Measurements from ENCODE around the gene SIM2. TPM values are rescaled to one million over a fixed set of nuclear protein-coding genes. Genes with fewer than 3 reads are reported as not detected.

The SIM2 gene
- total and polyA plus RNA-seq, 2 experiments from 2014 or later, result 0.14 TPM; not detected in 1

DNA sequence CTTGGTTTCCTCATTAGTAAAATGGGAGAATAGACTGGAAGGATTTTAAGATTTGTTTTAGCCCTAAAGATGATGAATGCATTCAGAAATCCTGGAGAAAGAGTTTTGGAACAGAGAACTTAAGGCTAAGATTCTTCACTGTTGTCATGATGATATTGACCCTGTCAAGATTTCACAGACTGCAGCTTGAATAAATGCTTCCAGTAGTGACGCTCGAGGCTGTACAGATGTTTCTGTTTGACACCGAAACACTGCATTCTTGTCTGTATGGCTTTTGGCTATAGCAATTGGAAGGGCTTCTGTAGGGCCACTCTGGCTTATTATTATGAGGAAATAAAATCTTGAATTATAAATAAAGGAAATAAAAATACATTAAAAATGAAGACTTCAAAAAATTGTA is 25.7 kb downstream of the SIM2 start:
- Histone ChIP-seq H3K9me2 (ENCODE audit: insufficient read depth) (no peaks in the 10 kb centered on the region), H3K9me3 (ENCODE audit: low read depth) (no peaks in the 10 kb centered on the region), H3K27me3 (replicated peaks; ENCODE audit: insufficient read depth) (peaks cover 53% of the 10 kb centered on the region), H3K4me3 (no peak overlapping the region), H3K27ac (no peak overlapping the region), H3K36me3 (ENCODE audit: low read depth) (no peaks in the 10 kb centered on the region), H3F3A (ENCODE audit: insufficient read depth) (no peaks in the 10 kb centered on the region), H3K9ac (no peak overlapping the region), H4K20me1 (ENCODE audit: insufficient read depth) (no peaks in the 10 kb centered on the region), H2AFZ (no peak overlapping the region), H3K4me1 (ENCODE audit: insufficient read depth) (no peaks in the 10 kb centered on the region), H3K4me2 (ENCODE audit: unreplicated experiment) (no peak overlapping the region), H3K79me2 (ENCODE audit: insufficient read depth) (no peaks in the 10 kb centered on the region)
- TF ChIP-seq EZH2phosphoT487 (IDR thresholded peaks at IDR 0.05; ENCODE audit: insufficient read depth, low read depth), result no peak
- TF ChIP-seq EZH2 (IDR thresholded peaks at IDR 0.05; ENCODE audit: insufficient read depth, poor library complexity, severe bottlenecking), result no peak
- 12 to 17% methylated on average over 3 of the region's 3 CpGs for WGBS, 2 experiments (ENCODE audit: low coverage in 1 of 2, low lambda C conversion rate in 2 of 2, missing lambda C conversion rate in 2 of 2)
- in situ Hi-C loops (cut with MboI), result loop anchor here (25.0 kb wide), 1 partner anchor 87 kb away; no protein-coding TSS in a partner anchor
- no peak for DNase-seq

DNA sequence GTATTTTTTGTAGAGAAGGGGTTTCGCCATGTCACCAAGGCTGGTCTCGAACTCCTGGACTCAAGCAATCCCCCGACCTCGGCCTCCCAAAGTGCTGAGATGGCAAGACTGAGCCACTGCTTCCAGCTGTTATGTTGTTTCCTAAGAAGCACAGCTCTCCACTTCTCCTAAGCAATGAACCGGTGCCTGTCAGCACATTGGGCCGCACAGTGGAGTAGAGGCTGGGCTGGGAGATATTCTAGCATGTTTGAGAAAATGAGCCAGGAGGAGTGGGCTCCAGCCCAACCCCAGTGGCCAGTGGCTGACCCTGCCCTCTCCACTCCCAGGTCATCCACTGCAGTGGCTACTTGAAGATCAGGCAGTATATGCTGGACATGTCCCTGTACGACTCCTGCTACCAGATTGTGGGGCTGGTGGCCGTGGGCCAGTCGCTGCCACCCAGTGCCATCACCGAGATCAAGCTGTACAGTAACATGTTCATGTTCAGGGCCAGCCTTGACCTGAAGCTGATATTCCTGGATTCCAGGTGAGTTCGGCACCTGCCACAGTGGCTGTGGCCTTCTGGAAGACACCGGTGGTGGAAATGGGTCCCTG is 27.0 kb downstream of the SIM2 start:
- Histone ChIP-seq H4K20me1 (ENCODE audit: insufficient read depth) (no peaks in the 10 kb centered on the region), H3K79me2 (ENCODE audit: insufficient read depth) (no peaks in the 10 kb centered on the region), H2AFZ (no peak overlapping the region), H3K9me3 (ENCODE audit: low read depth) (no peaks in the 10 kb centered on the region), H3K4me2 (ENCODE audit: unreplicated experiment) (no peak overlapping the region), H3K4me3 (no peak overlapping the region), H3K27ac (no peak overlapping the region), H3K9ac (no peak overlapping the region), H3K27me3 (replicated peaks; ENCODE audit: insufficient read depth) (peaks cover 52% of the 10 kb centered on the region), H3F3A (ENCODE audit: insufficient read depth) (no peaks in the 10 kb centered on the region), H3K36me3 (ENCODE audit: low read depth) (no peaks in the 10 kb centered on the region), H3K9me2 (ENCODE audit: insufficient read depth) (no peaks in the 10 kb centered on the region), H3K4me1 (ENCODE audit: insufficient read depth) (no peaks in the 10 kb centered on the region)
- WGBS, 2 experiments (ENCODE audit: low coverage in 1 of 2, low lambda C conversion rate in 2 of 2, missing lambda C conversion rate in 2 of 2), result 70 to 76% methylated on average over 12 of the region's 12 CpGs
- in situ Hi-C loops (cut with MboI), result loop anchor here (25.0 kb wide), 1 partner anchor 89 kb away; no protein-coding TSS in a partner anchor
- TF ChIP-seq EZH2phosphoT487 (IDR thresholded peaks at IDR 0.05; ENCODE audit: insufficient read depth, low read depth) (no peak), EZH2 (IDR thresholded peaks at IDR 0.05; ENCODE audit: insufficient read depth, poor library complexity, severe bottlenecking) (no peak)
- DNase-seq, result no peak

DNA sequence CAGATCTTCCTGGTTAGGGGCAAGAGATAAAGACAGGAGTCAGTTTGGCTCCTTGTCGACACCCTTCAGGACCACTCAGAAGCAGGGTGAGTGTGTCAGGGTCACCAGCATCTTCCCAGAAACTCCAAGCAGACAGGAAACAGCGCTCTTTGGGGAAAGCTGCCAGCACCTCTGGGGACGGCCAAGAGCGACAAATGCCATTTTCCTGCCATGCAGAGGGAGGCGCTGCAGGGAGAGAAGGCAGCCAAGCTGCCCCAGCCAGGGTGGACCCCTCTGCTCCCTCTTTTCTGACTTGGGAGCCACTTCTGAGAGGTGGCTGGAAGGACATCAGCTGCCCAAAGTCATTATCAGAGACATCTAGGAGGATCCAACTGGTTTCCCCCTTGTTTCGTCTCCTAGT is 29.0 kb downstream of the SIM2 start:
- Histone ChIP-seq H3K4me2 (ENCODE audit: unreplicated experiment) (no peak overlapping the region), H3K4me3 (no peak overlapping the region), H3K36me3 (ENCODE audit: low read depth) (no peaks in the 10 kb centered on the region), H3K9ac (no peak overlapping the region), H3K4me1 (ENCODE audit: insufficient read depth) (no peaks in the 10 kb centered on the region), H3K9me2 (ENCODE audit: insufficient read depth) (no peaks in the 10 kb centered on the region), H3K27ac (no peak overlapping the region), H3K79me2 (ENCODE audit: insufficient read depth) (no peaks in the 10 kb centered on the region), H2AFZ (no peak overlapping the region), H3F3A (ENCODE audit: insufficient read depth) (no peaks in the 10 kb centered on the region), H3K9me3 (ENCODE audit: low read depth) (no peaks in the 10 kb centered on the region), H4K20me1 (ENCODE audit: insufficient read depth) (no peaks in the 10 kb centered on the region), H3K27me3 (replicated peaks; ENCODE audit: insufficient read depth) (peaks cover 48% of the 10 kb centered on the region)
- TF ChIP-seq EZH2phosphoT487 (IDR thresholded peaks at IDR 0.05; ENCODE audit: insufficient read depth, low read depth) (no peak), EZH2 (IDR thresholded peaks at IDR 0.05; ENCODE audit: insufficient read depth, poor library complexity, severe bottlenecking) (no peak)
- 69 to 76% methylated on average over 6 of the region's 6 CpGs for WGBS, 2 experiments (ENCODE audit: low coverage in 1 of 2, low lambda C conversion rate in 2 of 2, missing lambda C conversion rate in 2 of 2)
- DNase-seq, result no peak
- in situ Hi-C loops (cut with MboI), result loop anchor here (25.0 kb wide), 1 partner anchor 91 kb away; no protein-coding TSS in a partner anchor

DNA sequence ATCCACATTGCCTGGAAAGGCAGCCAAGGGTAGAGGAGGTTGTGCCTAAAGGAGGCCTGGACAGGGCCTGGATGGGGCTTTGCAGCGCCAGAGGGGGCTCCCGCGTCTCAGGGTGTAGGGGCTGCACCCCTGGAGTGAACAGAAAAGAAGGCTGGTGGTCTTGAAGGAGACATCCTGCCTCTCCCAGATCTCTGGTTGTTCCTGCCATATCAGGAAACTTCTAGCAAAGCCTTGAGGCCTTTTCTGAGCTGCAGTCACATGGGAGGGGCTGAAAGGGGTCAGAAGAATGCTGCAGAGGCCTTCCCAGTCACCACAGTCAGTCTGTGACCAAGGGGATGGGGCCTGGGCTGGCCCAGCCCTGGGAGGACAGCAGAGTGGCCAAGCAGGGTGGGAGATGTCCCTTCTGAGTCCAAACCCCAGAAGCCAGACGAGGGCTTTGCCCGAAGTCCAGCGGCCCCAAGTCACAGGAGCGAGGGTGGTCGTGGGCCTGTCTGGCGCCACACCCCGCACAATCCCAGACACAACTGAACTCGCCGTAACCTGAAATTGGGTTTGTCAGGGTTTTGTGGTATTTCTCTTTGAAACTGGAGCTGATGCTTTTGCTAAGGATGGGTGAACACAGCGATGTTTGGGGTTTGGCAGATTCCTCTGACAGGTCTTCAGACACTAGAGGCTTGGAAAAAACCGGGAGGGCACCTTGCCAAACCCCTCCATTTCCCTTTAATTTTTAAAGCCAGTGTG is 29.6 kb downstream of the SIM2 start:
- Histone ChIP-seq H3K4me1 (ENCODE audit: insufficient read depth) (no peaks in the 10 kb centered on the region), H3K36me3 (ENCODE audit: low read depth) (no peaks in the 10 kb centered on the region), H3K27me3 (replicated peaks; ENCODE audit: insufficient read depth) (peaks cover 51% of the 10 kb centered on the region), H3K4me3 (no peak overlapping the region), H4K20me1 (ENCODE audit: insufficient read depth) (no peaks in the 10 kb centered on the region), H3K4me2 (ENCODE audit: unreplicated experiment) (no peak overlapping the region), H3F3A (ENCODE audit: insufficient read depth) (no peaks in the 10 kb centered on the region), H3K9ac (no peak overlapping the region), H3K9me3 (ENCODE audit: low read depth) (no peaks in the 10 kb centered on the region), H3K27ac (no peak overlapping the region), H3K9me2 (ENCODE audit: insufficient read depth) (no peaks in the 10 kb centered on the region), H2AFZ (no peak overlapping the region), H3K79me2 (ENCODE audit: insufficient read depth) (no peaks in the 10 kb centered on the region)
- DNase-seq, result no peak
- WGBS, 2 experiments (ENCODE audit: low coverage in 1 of 2, low lambda C conversion rate in 2 of 2, missing lambda C conversion rate in 2 of 2), result 66 to 74% methylated on average over 14 of the region's 14 CpGs
- TF ChIP-seq EZH2phosphoT487 (IDR thresholded peaks at IDR 0.05; ENCODE audit: insufficient read depth, low read depth) (no peak), EZH2 (IDR thresholded peaks at IDR 0.05; ENCODE audit: insufficient read depth, poor library complexity, severe bottlenecking) (no peak)
- in situ Hi-C loops (cut with MboI), result loop anchor here (25.0 kb wide), 1 partner anchor 91 kb away; no protein-coding TSS in a partner anchor

Measured in GM23248 (cell line).